SKM-1 (cell line): ENCODE data around the gene CASKIN2.
"Not testable (repeated sequence)": the region's sequence is repeated elsewhere in the genome, so short reads cannot be mapped to it uniquely, and the experiment has no call there.

ENCODE experiments used
- DNase-seq: peaks from one replicate; lab custom pipeline; 2025; ENCODE audit not compliant: unreplicated experiment; lab: John Stamatoyannopoulos, UW

CASKIN2 gene

GRCh38 chr17:75490953-75491649 is 24.2 kb downstream of the CASKIN2 start:
- DNase-seq: no peak

DNA sequence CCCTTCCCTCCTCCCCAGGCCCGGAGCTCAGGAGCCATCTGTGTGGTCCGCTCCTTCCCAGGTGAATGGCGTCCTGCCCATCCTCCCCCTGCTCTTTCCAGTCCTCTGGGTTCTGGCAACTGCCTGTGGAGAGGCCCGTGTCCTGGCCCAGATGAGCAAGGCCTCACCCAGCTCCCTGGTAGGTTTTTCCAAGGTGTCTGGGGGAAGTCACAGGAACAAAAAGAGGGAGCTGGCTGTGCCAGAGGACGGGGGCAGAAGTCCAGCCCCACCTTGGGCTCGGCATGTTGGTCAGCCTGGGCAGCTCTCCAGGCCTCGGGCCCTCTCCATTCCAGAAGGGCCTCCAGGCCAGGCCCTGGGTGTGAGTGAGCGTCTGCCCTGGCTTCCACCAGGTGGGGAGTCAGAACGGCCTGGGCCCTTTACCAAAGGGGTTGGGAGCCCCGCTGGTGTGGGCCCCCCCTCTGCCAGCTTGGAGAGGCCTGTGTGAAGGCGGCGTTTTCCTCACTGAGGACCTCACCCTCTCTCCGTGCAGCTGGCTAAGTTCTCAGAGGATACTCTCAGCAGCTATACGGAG is 25.1 kb downstream of the CASKIN2 start:
- no peak for DNase-seq

DNA sequence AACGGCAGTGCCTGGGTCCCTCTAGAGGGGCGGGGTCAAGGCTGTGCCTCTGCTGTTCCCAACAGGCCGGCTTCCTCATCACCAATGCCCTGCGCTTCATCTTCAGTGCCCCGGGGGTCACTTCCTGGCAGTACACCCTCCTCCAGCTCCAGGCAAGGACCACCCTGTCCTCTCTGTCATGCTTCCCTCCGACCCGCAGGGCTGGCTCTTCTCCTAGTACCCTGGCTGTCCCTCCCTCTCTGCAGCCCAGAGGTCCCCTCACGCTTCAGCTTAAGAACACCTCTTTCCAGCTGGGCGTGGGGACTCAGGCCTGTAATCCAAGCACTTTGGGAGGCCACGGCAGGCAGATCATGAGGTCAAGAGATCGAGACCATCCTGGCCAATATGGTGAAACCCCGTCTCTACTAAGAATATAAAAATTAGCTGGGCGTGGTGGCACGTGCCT is 25.8 kb downstream of the CASKIN2 start:
- no peak for DNase-seq

DNA sequence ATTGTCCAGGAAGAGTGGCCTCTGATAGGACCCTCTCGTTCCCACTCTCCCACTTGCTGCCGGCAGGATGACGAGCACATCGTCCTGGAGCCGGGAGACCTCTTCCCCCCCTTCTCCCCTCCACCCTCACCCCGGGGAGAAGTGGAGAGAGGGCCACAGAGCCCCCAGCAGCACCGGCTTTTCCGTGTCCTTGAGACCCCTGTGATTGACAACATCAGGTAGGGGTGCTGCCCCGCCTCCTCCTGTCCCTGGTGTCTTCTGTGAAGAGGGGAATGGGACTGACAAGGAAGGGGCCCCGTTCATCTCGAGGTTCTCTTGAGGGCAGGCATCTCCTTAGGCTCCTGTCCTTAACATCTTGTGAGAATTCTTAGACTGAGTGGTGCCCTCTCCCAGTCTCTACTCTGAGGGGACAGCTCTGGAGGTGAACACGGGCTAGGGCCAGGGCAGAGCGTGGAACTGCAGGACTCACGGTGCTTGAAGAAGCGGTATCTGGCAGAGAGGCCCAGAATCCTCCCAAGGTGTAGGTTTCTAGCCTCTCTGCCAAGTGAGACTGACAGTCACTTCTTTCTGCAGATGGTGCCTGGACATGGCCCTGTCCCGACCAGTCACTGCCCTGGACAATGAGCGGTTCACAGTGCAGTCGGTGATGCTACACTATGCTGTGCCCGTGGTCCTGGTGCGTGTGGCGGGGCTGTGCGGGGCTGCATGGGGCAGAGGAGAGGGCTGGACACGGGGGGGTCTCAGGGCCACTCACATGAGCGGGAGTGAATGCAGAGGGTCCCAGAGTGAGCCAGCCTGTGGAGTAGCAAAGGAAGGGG is 26.4 kb downstream of the CASKIN2 start:
- no peak for DNase-seq

DNA sequence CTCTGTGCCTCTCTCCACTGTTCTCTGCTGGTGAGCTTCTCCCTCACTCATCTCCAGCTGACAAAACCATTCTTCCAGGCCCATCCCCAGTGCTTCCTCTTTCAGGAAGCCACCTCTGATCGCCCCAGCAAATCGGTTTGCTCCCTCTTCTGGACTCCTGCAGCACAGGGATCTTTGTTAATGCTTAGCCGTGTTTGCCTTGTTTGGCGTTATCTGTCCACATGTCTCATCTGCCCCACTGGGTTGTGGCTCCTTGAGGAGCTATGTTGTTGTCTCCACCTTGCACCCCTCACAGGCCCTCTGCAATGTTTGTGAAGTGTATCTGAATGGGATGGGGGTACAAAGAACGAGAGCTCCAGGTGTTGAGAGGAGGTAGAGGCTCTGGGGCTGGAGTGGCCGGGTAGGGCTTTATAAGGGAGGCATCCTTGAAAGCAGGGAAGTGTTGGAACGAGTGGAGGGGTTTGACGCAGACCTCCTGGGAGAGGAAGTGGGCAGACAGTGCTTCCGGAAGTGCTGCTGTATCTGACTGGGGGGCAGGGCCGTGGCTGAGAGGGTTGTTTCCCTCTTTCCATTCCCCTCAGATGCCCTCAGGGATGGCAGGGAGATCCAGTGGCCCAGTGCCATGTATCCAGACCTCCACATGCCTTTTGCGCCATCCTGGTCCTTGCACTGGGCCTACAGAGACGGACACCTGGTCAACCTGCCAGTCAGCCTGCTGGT is 27.8 kb downstream of the CASKIN2 start:
- peak; percentile 78 for DNase-seq

GRCh38 chr17:75486951-75487350 is 28.4 kb downstream of the CASKIN2 start:
- DNase-seq: no peak

DNA sequence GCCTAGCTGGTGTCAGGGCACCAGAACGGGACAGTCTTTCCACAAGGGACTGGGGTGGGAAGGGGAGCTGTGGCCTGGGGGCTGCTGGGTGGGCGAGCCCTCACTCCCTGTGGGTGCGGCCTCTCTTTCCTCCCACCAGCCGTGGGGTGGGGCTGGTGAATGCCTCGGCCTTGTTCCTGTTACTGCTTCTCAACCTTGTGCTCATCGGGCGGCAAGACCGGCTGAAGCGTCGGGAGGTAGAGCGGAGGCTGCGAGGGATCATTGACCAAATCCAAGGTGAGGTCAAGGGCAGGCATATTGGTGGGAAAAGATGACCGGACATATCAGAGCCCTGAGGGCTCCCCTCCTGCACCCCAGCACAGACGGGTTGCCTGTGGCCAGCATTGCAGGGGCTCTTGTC is 29.2 kb downstream of the CASKIN2 start:
- DNase-seq: no peak

DNA sequence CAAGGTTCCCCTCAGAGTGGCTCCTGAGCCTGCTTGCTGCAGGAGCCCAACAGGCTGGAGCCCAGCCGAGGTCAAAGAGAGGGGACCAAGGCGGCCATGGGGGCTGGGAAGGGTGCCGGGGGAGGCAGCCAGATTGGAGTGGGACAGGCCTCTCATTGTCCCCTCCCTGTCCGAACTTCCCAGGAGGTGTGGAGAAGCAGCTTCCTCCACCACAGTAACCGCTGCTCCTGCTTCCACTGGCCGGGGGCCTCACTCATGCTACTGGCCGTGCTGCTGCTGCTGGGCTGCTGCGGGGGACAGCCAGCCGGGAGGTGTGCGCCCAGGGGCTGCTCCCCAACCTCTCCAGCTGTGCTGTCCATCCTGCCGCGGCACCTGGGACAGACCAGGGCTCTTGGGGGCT is 29.6 kb downstream of the CASKIN2 start:
- no peak for DNase-seq

- no peak for DNase-seq
Measured at GRCh38 chr17:75482098-75482942, 33.0 kb downstream of the CASKIN2 start.

DNA sequence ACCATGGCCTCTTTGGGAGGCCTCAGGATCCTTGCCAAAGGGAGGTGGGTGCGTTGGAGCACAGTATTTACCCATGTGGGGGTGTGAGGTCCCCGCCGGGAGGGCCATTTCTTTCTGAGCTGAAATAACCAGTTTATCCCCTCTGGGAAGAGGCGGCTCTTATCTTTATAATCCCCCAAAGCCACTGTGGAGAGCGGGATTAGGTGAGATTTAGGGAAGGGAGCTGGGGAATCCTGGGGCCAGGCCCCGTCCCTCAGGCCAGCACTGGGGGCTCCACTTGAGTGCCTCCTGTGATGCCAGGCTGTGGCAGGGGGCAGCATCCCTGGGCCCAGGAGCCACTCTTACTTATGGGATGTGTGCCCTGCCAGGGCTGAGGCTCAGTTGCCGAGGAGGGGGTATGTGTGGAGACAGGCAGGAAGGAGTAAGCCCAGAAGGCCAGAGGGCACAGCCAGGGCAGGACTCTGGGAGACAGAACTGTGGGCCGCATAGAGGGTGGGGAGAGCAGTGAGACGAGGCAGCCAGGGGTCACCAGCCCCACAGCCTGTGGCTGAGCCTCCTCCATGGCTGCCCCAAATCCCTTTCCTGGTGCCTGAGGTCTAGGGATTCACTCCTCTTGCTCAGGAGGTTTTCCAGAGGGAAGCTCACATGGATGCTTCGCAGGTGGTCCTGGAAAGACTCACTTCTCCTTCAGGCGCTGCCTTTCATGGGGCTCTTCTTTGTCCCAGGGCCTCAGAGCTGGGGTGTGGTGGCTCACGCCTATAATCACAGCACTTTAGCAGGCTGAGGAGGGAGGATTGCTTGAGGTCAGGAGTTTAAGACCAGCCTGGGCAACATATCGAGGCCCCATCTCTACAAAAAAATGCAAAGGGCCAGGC is 33.9 kb downstream of the CASKIN2 start:
- no peak for DNase-seq

- DNase-seq: no peak
Measured at GRCh38 chr17:75480281-75480680, 35.1 kb downstream of the CASKIN2 start.

- no peak for DNase-seq
Measured at GRCh38 chr17:75478508-75478907, 36.8 kb downstream of the CASKIN2 start.

GRCh38 chr17:75477490-75477862 is 37.9 kb downstream of the CASKIN2 start:
- DNase-seq: not testable (repeated sequence)

- no peak for DNase-seq
Measured at GRCh38 chr17:75476752-75477489, 38.4 kb downstream of the CASKIN2 start.

DNA sequence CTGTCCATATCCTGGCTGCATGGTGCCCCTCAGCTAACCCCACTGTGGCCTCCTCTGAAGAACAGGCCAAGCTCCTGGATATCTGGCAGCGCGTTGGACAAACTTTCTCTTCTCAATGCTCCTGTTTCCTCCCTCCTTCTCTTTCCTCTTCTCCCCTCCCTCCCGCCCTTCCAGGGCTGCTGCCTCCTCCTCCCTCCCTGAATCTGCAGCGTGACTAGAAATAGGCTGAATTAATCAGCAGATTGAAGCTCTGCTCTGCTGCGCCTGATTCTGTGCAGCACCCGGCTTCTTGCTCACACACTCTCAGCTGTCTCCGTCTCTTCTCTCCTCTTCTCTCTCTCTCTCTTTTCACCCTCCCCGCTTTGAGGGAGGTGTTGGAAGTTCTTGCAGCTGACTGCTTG is 39.1 kb downstream of the CASKIN2 start:
- no peak for DNase-seq

DNA sequence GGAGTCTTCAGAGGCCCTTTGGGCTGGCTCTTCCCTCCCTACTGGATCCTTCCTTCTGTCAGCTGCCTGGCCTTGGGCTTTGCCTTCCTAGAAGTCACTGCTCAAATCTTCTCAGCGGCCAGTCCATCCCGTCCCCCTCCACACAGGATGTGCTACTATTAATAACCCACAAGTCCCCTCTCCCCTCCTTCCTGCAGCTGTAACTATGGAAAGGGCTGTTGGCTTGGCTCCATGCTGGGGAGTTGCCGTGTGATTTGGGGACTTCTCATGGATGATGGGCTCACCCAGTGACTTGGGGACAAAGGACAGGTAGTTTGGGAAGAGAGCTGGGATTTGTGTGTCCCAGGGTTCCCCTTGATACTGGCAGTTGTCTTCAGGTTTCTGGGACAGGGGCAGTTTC is 39.5 kb downstream of the CASKIN2 start:
- DNase-seq: no peak

DNA sequence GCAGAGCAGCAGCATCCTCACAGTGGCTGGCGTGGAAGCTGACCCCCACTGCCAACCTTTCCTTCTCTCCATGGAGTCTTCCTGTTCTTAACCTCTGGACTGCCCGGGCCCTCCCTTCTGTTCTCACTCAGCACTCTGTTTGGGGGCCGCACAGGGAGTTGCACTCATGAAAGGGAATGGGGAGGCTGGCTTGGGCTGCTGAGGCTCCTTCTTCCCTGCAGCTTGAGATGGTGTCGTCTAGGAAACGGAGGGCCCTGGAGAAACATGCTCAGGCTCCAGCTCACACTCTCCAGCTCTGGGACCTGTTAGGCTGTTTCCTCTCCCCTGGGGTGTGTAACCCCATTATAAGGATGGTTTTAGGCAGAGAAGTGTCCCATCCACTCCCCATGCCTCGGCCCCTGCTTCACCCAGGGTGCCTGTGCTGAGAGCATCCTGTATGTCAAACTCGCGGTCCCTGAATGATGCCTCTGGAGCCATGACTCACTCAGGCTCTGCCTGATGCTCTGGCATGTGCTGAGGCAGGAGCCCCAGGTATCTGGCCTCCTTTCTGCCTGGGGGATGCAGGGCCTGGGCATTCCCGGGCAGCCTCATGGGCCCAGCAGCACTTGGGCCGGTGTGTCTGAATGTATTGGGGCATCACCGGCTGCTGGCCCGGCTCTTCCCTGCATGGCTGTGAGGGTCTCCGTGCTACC is 40.0 kb downstream of the CASKIN2 start:
- DNase-seq: no peak

GRCh38 chr17:75474736-75475135 is 40.6 kb downstream of the CASKIN2 start:
- DNase-seq: no peak
